SK-N-SH treated with all-trans-retinoic acid at 6 μM for 48 hours (cell line): ENCODE results near the gene THOC2.

Experiments used
- ATAC-seq: fragments of 200-7000 bp; cut with Tn5 transposase; 3 replicates; pipeline ENCODE4 v1.9.1; 2020; ENCODE audit warnings: mild to moderate bottlenecking, moderate library complexity
- ARNTL ChIP-seq: fragments of 450-650 bp; formaldehyde crosslinking; IDR thresholded peaks from 2 replicates; pipeline ENCODE4 v1.5.0; 2020; ENCODE audit warnings: low read depth, mild to moderate bottlenecking, moderate library complexity, borderline replicate concordance
- BACH2 ChIP-seq: fragments of 250-450 bp; sonication (Bioruptor Pico); IDR thresholded peaks from 2 replicates; pipeline ENCODE4 v1.9.0; 2021; ENCODE audit warnings: mild to moderate bottlenecking, borderline replicate concordance
- CREB5 ChIP-seq: fragments of 250-450 bp; sonication (Bioruptor Pico); IDR thresholded peaks from 2 replicates; pipeline ENCODE4 v1.5.1; 2020; ENCODE audit warnings: low read depth, mild to moderate bottlenecking, moderate library complexity
- CSDC2 ChIP-seq: fragments of 250-450 bp; sonication (Bioruptor Pico); IDR thresholded peaks from 2 replicates; pipeline ENCODE4 v1.5.0; 2020; ENCODE audit warnings: mild to moderate bottlenecking, moderate library complexity
- CSRNP3 ChIP-seq: fragments of 250-450 bp; sonication (Bioruptor Pico); IDR thresholded peaks from 2 replicates; pipeline ENCODE4 v1.5.1; 2021; ENCODE audit warnings: mild to moderate bottlenecking, moderate library complexity
- ESRRG ChIP-seq: fragments of 250-450 bp; sonication (Bioruptor Pico); IDR thresholded peaks from 2 replicates; pipeline ENCODE4 v1.6.1; 2021; ENCODE audit warnings: mild to moderate bottlenecking
- GLIS3 ChIP-seq: fragments of 250-450 bp; sonication (Bioruptor Pico); IDR thresholded peaks from 2 replicates; pipeline ENCODE4 v1.5.0; 2020; ENCODE audit warnings: mild to moderate bottlenecking, moderate library complexity
- ISL1 ChIP-seq: fragments of 250-450 bp; sonication (Bioruptor Pico); IDR thresholded peaks from 2 replicates; pipeline ENCODE4 v2.1.2; 2022; ENCODE audit warnings: mild to moderate bottlenecking, moderate library complexity
- OSR1 ChIP-seq: fragments of 250-450 bp; sonication (Bioruptor Pico); IDR thresholded peaks from 2 replicates; pipeline ENCODE4 v1.8.0; 2022; ENCODE audit warnings: moderate library complexity, mild to moderate bottlenecking, inconsistent platforms
- PATZ1 ChIP-seq: fragments of 250-450 bp; sonication (Bioruptor Pico); IDR thresholded peaks from 2 replicates; pipeline ENCODE4 v1.8.0; 2020; ENCODE audit warnings: mild to moderate bottlenecking, moderate library complexity, borderline replicate concordance
- POU6F1 ChIP-seq: fragments of 250-450 bp; sonication (Bioruptor Pico); IDR thresholded peaks from 2 replicates; pipeline ENCODE4 v1.8.0; 2021; ENCODE audit warnings: low read depth, mild to moderate bottlenecking, moderate library complexity, borderline replicate concordance
- PPARA ChIP-seq: fragments of 250-450 bp; sonication (Bioruptor Pico); IDR thresholded peaks from 2 replicates; pipeline ENCODE4 v1.5.0; 2020; ENCODE audit warnings: mild to moderate bottlenecking, borderline replicate concordance
- RARB ChIP-seq: fragments of 250-450 bp; sonication (Bioruptor Pico); IDR thresholded peaks from 2 replicates; pipeline ENCODE4 v1.8.0; 2021; ENCODE audit warnings: mild to moderate bottlenecking, moderate library complexity
- TCF4 ChIP-seq: fragments of 250-450 bp; sonication (Bioruptor Pico); IDR thresholded peaks from 2 replicates; pipeline ENCODE4 v1.8.0; 2021; ENCODE audit warnings: mild to moderate bottlenecking, moderate library complexity, borderline replicate concordance
- TOX ChIP-seq: fragments of 250-450 bp; sonication (Bioruptor Pico); IDR thresholded peaks from 2 replicates; pipeline ENCODE4 v1.8.0; 2021; ENCODE audit warnings: mild to moderate bottlenecking, moderate library complexity, borderline replicate concordance
- TSHZ2 ChIP-seq: fragments of 250-450 bp; sonication (Bioruptor Pico); IDR thresholded peaks from 2 replicates; pipeline ENCODE4 v1.5.0; 2020; ENCODE audit warnings: mild to moderate bottlenecking, moderate library complexity
- ZC3H10 ChIP-seq: fragments of 250-450 bp; sonication (Bioruptor Pico); IDR thresholded peaks from 2 replicates; pipeline ENCODE4 v1.5.1; 2021; ENCODE audit warnings: mild to moderate bottlenecking, moderate library complexity
- ZFP3 ChIP-seq: fragments of 250-450 bp; sonication (Bioruptor Pico); IDR thresholded peaks from 2 replicates; pipeline ENCODE4 v1.5.0; 2020; ENCODE audit warnings: mild to moderate bottlenecking, moderate library complexity
- ZFP30 ChIP-seq: fragments of 450-650 bp; formaldehyde crosslinking; IDR thresholded peaks from 2 replicates; pipeline ENCODE4 v1.5.0; 2022; ENCODE audit warnings: mild to moderate bottlenecking, moderate library complexity
- ZNF565 ChIP-seq: fragments of 450-650 bp; formaldehyde crosslinking; conservative IDR thresholded peaks from 2 replicates; pipeline ENCODE4 v1.5.0; 2020; ENCODE audit warnings: low read depth, mild to moderate bottlenecking, moderate library complexity
- ZNF70 ChIP-seq: fragments of 450-650 bp; formaldehyde crosslinking; IDR thresholded peaks from 2 replicates; pipeline ENCODE4 v1.5.0; 2020; ENCODE audit warnings: mild to moderate bottlenecking, moderate library complexity
- ZNF8 ChIP-seq: fragments of 450-650 bp; formaldehyde crosslinking; IDR thresholded peaks from 2 replicates; pipeline ENCODE4 v1.5.0; 2020; ENCODE audit warnings: mild to moderate bottlenecking, moderate library complexity

The THOC2 gene

GRCh38 chrX:123740536-123740935, 7.7 kb upstream of the THOC2 start:
- no peak for ATAC-seq
- no peak for TF ChIP-seq RARB (CRISPR knock-in tag)
- no peak for TF ChIP-seq ZC3H10 (CRISPR knock-in tag)
- no peak for TF ChIP-seq ZNF70 (CRISPR knock-in tag)
- no peak for TF ChIP-seq CSRNP3 (CRISPR knock-in tag)
- TF ChIP-seq, all 23 proteins: peak for 0

- no peak for ATAC-seq
- TF ChIP-seq GLIS3 (CRISPR knock-in tag) (no peak), OSR1 (CRISPR knock-in tag) (no peak)
Observed at GRCh38 chrX:123740006-123740405, 7.2 kb upstream of the THOC2 start.

- ATAC-seq: no peak
- TF ChIP-seq ZNF8 (CRISPR knock-in tag): no peak
- TF ChIP-seq PATZ1 (CRISPR knock-in tag): no peak
- TF ChIP-seq OSR1 (CRISPR knock-in tag): no peak
- no peak for TF ChIP-seq ZNF70 (CRISPR knock-in tag)
- no peak for TF ChIP-seq POU6F1 (CRISPR knock-in tag)
- TF ChIP-seq RARB (CRISPR knock-in tag): no peak
- TF ChIP-seq ZFP3 (CRISPR knock-in tag): no peak
- no peak for TF ChIP-seq CSDC2 (CRISPR knock-in tag)
- TF ChIP-seq BACH2 (CRISPR knock-in tag): no peak
- TF ChIP-seq ARNTL (CRISPR knock-in tag): no peak
- no peak for TF ChIP-seq TCF4 (CRISPR knock-in tag)
- no peak for TF ChIP-seq TSHZ2 (CRISPR knock-in tag)
- no peak for TF ChIP-seq GLIS3 (CRISPR knock-in tag)
Observed at GRCh38 chrX:123739474-123739873, 6.6 kb upstream of the THOC2 start.

- no peak for ATAC-seq
- TF ChIP-seq CREB5 (no peak), ZC3H10 (CRISPR knock-in tag) (no peak), POU6F1 (CRISPR knock-in tag) (no peak), ZNF565 (CRISPR knock-in tag) (no peak), CSRNP3 (CRISPR knock-in tag) (no peak), PPARA (no peak), ESRRG (CRISPR knock-in tag) (no peak), ARNTL (CRISPR knock-in tag) (no peak), TOX (CRISPR knock-in tag) (no peak), BACH2 (CRISPR knock-in tag) (no peak), ZFP3 (CRISPR knock-in tag) (no peak), ZFP30 (no peak), RARB (CRISPR knock-in tag) (no peak), OSR1 (CRISPR knock-in tag) (no peak), ZNF70 (CRISPR knock-in tag) (no peak), ISL1 (CRISPR knock-in tag) (no peak)
Observed at GRCh38 chrX:123738378-123738940, 5.6 kb upstream of the THOC2 start.
